Stimulated activated CD8-positive, alpha-beta memory T cell treated with anti-CD3 and anti-CD28 coated beads, Interleukin-12 subunit alpha, Interleukin-12 subunit beta, amount 100 ng/mL, for 4 hours (primary cell): Measurements from ENCODE around the gene TREML4.
"Not testable (repeated sequence)": the region's sequence is repeated elsewhere in the genome, so short reads cannot be mapped to it uniquely, and the experiment has no call there.

ENCODE experiments used
- DNase-seq: peaks from one replicate; pipeline ENCODE4 v3.0.0-alpha.2; 2020; ENCODE audit warnings: low read depth

The TREML4 gene

DNA sequence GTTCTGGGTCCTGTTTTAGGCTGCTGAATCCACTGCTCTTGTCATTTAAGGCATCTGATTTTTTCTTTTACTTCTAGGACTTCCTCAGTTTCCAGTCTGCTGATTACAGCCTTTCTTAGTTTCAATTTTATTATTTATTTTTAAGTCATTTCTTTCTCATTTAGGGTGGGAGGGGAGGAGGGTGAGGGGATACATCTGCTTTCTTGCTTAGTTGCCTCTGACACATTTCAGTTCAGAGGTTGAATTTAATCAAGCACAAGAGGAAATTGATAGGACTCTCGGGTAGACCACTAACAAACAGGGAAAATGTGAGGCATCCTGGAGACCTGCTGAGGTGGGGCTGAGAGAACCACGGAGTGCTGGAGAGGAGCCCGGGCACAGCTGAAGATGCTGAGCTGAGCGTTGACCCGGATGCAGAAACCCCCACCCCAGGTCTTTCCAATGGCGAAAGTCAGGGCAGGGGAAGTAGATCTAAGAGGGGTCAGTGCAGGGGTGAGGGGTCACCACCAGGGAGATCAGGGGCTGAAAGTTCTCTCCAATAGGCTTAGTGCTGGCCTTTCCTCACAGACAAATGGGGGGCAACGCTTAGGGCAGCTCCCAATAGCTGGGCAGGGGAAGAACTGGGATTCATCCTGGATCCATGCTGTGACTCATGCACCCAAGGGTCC, 19.6 kb upstream of the TREML4 start:
- no peak for DNase-seq

DNA sequence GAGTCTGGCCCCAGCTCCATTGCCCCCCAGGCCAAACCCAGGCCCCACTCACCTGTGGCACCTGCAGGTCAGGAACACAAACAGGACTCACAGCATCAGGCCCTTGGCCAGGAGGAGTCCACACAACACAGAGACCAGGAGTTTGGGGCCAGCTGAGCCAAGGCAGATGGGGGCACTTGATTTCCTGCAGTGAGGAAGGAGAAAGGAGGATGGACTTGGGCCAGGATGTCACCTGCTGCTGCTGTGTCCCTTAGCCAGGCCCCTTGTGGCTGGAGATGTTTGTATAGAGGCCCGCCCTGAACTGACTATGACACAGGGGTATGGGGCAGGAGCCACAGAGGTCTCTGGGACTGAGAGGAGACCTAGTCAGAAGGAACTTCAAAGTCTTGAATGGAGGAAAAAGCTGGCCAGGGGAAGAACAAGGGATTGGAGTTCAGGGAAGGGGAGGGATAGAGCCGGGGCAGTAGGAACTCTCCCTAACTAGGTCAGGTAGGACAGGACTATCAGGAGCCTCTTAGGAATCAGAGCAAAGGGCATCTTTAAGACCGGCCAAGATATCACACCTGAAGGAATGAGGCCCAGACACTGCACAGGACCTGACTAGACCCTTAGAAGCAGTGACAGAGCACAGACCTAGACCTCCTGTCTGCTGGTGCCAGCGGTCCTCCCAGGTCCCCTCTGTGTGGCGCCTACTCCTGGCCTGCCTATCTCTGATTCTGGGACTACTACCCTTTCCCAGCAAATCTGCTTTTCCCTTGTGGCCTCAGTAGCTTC, 18.4 kb upstream of the TREML4 start:
- DNase-seq = no peak

DNA sequence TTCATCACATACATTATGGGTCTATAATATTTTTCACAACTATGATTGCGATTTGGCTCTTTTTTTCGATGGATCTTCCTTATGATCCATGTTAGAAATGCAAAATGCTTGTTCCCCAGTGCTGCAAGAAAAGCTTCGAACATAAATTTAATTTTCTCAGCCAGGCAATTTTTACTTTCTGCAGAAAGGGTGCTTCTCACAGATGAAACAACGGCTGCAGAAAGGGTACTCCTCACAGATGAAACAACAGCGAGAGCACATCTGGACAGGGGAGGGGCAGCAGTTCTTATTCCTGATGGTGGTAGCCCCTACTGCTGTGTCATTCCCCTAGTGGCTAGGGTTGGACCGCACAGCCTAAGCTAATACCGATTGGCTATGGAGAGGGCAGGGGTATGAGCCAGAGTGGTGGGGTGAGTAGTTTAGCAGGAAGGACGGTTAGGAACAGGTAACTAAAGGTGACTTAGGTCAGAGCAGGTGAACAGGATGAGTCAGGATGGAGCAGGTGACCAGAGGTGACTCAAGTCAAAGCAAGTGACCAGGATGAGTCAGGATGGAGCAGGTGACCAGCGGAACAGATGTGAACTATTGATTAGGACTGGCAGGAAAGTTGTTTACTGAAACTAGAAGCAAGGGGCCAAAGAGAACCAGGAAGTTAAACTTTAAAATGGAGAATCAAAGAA, 13.4 kb upstream of the TREML4 start:
- no peak for DNase-seq

DNA sequence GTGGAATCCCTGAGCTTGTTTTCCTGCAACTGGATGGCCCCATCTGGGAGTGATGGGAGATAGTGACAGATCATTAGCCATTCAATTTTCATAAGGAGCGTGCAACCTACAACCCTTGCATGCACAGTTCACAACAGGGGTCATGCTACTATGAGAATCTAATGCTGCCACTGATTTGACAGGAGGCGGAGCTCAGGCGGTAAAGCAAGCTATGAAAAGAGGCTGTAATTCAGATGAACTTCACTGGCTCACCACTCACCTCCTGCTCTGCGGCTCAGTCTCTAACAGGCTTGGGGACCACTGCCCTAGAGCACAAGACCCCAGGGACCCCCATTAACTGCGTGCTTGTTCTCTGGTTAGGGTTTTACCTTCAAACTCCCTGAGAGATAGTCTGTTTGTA, 12.4 kb upstream of the TREML4 start:
- DNase-seq = no peak

DNA sequence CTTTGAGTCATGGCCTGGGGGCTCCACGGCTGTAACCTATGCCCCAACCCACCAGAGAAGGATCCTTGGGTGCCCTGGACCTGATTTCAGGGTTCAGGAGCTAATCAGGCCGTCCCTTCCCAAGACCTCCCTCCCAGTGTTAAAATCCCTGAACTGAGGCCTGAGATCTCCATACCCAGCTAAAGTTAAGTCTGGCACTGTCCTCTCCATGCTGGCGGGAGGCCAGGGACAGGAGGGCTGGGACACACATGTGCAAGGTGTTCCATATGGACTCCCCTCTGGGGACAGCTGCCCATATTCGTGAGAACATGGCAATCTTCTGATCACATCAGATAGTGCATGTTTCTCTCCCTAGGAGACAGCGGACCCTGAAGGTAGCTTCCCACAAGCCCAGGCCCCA, 11.5 kb upstream of the TREML4 start:
- no peak for DNase-seq

DNA sequence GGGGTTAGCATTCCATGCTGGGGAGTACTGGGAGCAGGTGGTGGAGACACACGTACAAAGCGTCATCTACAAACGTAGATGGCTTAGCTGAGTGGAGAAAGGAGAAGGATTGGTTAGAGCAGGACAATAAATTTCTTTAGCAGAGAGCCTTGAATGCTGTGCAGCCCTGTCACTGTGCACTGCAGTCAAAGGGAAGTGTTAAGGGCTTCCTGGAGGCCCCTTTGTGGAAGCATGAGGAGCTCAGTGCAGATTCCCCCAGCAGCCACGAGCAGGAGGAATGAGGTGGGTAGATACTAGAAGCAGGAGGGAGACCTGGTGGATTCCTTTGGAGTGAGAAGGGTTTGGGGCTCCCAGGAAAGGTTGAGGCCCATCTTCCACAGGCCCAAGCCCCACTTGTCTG, 6.1 kb upstream of the TREML4 start:
- DNase-seq = no peak

DNA sequence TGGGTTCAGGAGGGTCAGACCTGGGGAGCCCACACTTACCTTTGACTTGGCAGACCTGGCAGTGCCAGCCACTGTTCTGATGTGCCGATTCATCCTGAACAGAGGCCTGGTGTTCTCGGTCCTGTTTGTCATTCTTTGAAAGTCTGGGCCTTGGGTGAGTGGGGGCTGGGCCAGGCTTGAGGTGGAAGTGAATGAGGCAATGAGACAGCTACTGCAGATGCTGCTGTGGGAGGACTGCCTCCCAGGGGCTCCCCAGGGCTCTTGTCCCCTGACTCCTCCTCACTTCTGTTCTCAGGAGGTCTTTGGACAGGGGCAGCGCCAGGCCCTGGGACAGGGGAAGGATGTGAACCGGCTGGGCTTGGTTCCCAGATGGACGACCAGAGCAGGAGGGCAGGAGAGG, 5.6 kb upstream of the TREML4 start:
- no peak for DNase-seq

DNA sequence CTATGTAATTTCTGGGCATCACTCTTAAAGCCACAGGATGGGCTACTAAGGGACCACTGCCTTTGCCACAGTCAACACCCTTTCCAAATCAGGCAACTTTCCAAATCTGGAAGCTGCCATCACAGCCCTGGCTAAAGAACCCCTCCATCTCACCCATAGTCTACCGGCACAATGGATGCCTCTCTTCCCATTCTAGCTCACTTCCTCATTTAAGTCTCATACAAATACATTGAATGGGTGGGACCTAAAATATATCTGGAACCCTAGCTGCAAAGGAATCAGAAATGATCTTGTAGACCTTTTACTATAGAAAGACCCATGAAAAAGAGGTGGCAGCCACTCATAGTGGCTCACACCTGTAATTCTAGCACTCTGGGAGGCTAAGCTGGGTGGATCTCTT, 3.3 kb upstream of the TREML4 start:
- no peak for DNase-seq

DNA sequence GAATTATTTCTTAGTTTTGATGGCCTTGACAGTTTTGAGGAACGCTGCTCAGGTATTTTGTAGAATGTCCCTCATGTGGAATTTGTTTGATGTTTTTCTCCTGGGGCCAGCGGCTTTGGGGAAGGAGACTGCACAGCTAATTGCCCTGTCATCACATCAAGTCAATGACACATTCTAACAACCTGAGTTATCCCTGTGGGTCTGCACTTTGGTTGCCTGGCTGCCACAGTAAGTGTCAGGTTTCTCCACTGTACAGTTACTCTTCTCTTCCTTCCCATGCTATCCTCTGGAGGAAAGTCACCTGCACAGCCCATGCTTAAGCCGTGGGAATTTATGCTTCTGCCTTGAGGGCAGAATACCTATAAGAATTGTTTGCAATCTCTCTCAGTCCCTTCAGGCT, 1.4 kb upstream of the TREML4 start:
- no peak for DNase-seq

DNA sequence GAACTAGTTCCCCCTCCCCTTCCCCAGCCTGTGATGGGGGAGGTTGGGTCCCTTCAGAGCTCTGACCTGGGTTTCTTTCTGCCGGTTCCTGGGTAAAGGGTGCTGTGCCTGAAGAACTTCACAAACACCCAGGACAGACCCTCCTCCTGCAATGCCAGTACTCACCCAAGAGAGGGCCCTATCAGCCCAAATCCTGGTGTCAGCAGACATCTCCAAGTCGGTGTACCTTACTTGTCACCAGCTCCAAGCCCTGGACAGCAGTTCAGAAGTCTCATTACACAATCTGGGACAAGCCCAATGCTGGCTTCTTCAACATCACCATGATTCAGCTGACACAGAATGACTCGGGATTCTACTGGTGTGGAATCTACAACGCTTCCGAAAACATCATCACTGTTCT, 467 bp downstream of the TREML4 start:
- no peak for DNase-seq

DNA sequence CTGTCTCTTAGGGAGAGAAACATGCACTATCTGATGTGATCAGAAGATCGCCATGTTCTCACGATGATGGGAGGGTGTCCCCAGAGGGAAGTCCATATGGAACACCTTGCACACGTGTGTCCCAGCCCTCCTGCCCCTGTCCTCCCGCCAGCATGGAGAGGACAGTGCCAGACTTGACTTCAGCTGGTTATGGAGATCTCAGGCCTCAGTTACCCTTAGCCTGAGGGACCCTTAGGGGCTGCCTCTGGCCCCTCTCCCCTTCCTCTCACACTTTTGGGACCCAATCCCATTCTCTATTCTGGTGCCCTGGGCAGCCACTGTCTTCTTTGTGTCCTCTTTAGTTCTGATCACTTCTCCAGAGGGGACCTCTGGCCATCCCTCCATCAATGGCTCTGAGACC, 1.6 kb downstream of the TREML4 start:
- DNase-seq = no peak

DNA sequence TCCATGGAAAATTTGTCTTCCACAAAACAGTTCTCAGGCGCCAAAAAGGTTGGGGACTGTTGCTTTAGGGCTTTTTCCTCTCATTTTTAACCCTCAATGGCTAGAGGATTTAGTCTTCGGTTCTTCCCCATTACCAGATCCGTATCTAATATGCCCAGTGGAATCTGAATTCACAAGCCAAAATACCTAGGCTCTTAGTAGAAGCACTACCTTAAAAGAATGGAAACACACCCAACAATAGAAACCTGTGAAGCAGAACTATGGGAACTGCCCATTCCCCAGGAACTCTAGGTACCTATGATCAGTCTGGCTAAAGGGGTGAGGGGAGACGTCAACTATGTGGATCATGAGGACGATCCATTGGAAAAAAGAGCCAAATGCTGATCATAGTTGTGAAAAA, 3.1 kb downstream of the TREML4 start:
- no peak for DNase-seq

DNA sequence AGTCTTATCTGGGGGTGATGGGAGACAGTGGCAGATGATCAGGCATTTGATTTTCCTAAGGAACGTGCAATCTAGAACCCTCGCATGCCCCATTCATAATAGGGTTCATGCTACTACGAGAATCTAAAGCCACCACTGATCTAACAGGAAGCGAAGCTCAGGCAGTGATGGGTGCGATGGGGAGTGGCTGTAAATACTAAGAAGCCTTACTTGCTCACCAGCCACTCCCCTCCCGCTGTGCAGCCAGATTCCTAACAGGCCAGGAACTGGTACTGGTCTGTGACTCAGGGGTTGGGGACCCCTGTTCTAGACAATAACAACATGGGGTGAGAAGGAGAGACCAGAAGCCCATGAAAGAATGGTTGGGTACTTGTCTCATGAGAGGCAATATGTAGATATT, 4.5 kb downstream of the TREML4 start:
- DNase-seq = no peak

DNA sequence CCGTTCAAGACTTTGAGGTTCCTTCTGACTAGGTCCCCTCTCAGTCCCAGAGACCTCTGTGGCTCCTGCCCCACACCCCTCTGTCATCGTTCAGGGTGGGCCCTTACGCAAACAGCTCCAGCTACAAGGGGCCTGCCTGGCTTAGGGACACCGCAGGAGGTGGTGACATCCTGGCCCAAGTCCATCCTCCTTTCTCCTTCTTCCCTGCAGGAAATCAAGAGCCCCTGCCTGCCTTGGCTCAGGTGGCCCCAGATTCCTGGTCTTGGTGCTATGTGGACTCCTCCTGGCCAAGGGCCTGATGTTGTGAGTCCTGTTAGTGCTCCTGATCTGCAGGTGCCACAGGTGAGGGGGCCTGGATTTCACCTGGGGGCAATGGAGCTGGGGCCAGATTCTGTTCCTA, 8.1 kb downstream of the TREML4 start:
- DNase-seq = no peak

DNA sequence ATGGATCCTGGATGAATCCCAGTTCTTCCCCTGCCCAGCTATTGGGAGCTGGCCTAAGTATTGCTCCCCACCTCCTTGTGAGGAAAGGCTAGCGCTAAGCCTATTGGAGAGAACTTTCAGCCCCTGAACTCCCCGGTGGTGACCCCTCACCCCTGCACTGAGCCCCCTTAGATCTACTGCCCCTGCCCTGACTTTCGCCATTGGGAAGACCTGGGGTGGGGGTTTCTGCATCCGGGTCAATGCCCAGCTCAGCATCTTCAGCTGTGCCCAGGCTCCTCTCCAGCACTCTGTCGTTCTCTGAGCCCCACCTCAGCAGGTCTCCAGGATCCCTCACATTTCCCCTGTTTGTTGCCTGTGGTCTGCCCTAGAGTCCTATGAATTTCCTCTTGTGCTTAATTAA, 9.0 kb downstream of the TREML4 start:
- DNase-seq = no peak

DNA sequence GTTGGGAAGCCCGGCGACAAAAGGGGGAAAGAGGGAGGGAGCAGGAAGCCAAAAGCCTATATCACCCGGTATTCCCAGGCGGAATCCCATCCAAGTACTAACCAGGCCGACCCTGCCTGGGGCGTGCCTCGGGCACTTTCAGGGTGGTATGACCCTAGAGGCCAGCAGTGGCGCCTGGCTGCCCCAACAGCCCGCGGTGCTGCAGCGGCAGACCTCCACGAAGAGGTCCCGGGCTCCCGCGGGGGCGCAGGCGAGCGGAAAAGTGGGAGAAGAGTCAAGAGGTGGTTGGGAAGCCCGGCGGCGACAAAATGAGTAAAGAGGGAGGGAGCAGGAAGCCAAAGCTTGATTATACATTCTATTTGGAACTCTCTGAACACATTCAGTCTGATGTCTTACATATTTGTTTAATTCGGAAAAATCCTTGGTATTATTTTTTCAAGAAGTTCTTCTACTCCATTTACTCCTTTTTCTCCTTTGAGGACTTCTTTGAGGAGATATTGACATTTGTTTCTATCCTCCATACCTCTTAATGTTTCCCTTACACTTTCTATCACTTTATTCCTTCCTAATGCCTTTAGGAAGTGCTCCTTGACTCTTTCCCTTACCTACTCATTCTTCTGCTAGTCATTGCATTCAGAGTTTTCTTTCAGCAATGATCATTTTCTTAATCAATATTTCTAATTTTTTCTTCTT, 11.5 kb downstream of the TREML4 start:
- DNase-seq = no peak

DNA sequence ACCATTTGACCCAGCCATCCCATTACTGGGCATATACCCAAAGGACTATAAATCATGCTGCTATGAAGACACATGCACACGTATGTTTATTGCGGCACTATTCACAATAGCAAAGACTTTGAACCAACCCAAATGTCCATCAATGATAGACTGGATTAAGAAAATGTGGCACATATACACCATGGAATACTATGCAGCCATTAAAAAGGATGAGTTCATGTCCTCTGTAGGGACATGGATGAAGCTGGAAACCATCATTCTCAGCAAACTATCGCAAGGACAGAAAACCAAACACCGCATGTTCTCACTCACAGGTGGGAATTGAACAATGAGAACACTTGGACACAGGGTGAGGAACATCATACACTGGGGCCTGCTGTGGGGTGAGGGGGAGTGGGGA, 18.4 kb downstream of the TREML4 start:
- DNase-seq = not testable (repeated sequence)

DNA sequence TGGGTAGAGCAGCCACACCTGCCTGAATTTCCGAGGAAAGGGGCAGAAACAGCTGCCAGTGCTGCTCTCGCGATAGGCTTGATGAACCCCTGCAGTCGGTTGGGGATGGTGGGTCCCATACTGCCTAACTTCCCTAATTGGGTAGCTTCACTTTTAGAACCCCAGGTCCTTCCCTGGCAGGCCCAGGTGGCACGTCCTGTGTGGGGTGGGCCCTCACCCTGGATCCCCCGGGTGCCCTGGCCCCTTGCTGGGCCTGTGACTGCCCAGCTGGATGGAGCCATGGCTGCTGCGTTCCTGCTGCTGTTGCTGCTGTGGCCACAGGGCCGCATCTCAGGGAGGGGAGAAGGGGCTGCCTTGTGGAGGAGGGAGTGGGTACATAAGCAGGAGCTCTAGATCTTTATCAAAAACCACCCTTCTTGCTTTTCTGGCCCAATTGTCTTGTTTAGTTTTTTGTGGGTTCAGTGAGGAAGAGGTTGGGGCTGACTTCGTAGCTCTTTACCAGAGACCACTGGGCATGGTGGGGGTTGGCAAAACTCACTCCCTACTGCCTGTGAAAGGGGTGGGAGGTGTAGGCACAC, 19.2 kb downstream of the TREML4 start:
- no peak for DNase-seq

DNA sequence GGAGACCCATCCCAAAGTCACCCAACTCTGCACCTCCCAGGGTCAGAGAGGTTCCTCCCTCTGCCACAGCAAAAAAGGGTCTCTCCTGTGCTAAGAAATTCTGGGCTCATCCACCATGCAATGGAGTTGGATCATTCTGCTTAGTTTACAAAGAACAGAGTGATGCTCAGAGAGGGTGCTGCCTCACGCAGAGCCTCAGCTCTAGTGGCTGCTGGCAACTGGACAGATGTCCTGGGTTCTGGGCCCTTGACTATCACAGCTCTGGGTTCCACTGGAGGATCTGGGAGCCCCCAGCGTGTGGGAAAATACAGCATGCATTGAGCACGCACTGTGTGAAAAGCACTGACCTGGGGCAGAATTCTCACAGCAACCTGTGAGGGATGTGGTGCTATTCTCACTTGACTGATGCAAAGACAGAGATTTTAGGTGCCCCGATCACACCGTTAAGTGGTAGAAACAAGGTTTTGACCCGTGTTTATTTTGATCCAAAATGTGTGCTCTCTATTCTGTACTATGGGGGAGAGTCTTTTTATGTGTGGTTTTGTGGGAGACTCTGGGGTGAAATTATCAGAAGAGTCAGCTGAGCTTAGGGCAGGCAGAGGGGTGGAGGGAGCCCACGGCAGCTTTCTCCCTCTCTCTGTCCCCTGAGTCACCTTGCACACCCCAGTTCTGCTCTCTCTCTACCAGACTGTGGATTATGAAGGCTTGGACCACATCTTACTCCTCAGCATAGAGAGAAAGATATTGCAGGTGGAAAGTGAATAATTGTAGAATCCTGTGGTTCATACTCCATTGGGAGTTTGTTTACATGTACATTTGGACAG, 19.9 kb downstream of the TREML4 start:
- no peak for DNase-seq

DNA sequence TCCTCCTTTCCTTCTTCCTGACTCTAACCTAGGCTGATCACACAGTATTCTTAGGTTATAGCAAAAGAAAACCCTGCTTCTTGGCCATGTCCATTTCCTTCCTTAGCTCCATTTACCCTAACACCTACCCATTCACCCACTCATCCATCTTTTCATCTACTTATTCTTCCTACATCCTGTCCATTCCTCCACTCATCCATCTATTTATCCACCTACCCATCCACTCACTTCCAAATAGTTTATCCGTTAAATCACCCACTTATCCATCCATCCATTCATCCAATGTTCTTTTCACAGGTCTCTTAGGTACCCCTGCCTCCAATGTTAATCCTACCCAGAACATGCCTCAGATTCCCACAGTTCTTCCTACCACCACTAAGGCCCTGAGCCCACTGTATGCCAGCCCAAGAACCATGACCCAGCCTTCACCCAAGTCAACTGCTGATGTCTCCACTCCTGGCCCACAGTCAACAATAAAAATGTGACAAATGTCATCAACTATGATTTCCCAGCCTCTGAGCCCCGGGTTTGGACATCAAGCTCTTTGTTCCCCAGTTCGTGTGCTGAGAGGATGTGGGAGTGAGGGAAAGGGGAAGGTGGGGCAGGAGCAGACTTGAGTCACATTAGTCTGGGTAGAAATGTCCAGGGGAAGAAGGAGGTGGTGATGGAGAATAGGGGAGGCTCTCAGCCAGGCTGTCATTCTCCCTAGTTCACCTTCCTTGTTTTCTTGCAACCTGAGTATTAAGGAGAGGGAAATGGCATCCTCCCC, 24.4 kb downstream of the TREML4 start:
- no peak for DNase-seq

DNA sequence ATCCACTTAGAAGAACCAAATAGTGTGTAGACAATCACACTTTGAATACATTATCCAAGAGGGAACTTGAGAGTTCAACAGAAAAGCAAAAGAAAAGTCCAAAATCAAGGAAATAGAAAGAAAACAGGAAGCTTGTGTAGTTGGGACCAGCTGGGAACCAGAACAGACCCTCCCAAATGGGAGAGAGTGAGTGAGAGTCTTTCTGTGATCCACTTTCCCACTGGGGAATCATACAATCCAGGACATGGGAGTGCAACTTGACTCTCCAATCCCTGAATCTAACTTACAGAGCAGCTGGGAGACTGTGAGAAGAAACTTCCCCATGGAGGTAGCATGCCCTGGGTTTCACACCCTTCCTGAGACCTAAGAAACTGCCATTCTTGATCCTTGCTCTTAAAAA, 27.0 kb downstream of the TREML4 start:
- DNase-seq = no peak
